DOHH2 (cell line): Measurements from ENCODE around the gene DLEC1.

Experiments used
- H3F3A ChIP-seq: fragments of 200-600 bp; sonication (generic), shearing (Covaris generic); 2 replicates; pipeline ENCODE4 v1.6.0; 2016; ENCODE audit warnings: antibody characterized with exemption, mild to moderate bottlenecking; ENCODE audit not compliant: control insufficient read depth, insufficient read depth
- H3K27ac ChIP-seq: fragments of 200-600 bp; sonication (generic); 2 replicates; pipeline ENCODE4 v1.5.1; 2014; ENCODE audit warnings: low read depth, mild to moderate bottlenecking, low read length, moderate library complexity
- H3K27me3 ChIP-seq: fragments of 200-600 bp; sonication (generic); 2 replicates; pipeline ENCODE4 v1.6.1; 2014; ENCODE audit warnings: mild to moderate bottlenecking, low read length, mixed read lengths; ENCODE audit not compliant: control insufficient read depth
- H3K36me3 ChIP-seq: fragments of 200-600 bp; sonication (generic); 2 replicates; pipeline ENCODE4 v1.6.1; 2014; ENCODE audit warnings: mild to moderate bottlenecking, low read length, moderate library complexity, mixed read lengths; ENCODE audit not compliant: control insufficient read depth
- H3K4me1 ChIP-seq: fragments of 200-600 bp; sonication (generic); 2 replicates; pipeline ENCODE4 v1.6.1; 2014; ENCODE audit warnings: mild to moderate bottlenecking, low read length, mixed read lengths; ENCODE audit not compliant: control insufficient read depth
- H3K4me2 ChIP-seq: fragments of 200-600 bp; sonication (generic); 2 replicates; pipeline ENCODE4 v1.6.0; 2014; ENCODE audit warnings: mild to moderate bottlenecking, low read length, moderate library complexity
- H3K4me3 ChIP-seq: fragments of 200-600 bp; sonication (generic); 2 replicates; pipeline ENCODE4 v1.5.1; 2014; ENCODE audit warnings: mild to moderate bottlenecking, low read length, mixed read lengths
- H3K79me2 ChIP-seq: fragments of 200-600 bp; sonication (generic); 2 replicates; pipeline ENCODE4 v1.6.1; 2014; ENCODE audit warnings: mild to moderate bottlenecking, low read length, mixed read lengths; ENCODE audit not compliant: control insufficient read depth
- H3K9me2 ChIP-seq: fragments of 200-600 bp; sonication (generic); replicated peaks from 2 replicates; pipeline ENCODE4 v1.6.1; 2014; ENCODE audit warnings: mild to moderate bottlenecking, low read length, mixed read lengths; ENCODE audit not compliant: control insufficient read depth
- H3K9me3 ChIP-seq: fragments of 200-600 bp; sonication (generic); 2 replicates; pipeline ENCODE4 v1.6.1; 2014; ENCODE audit warnings: antibody characterized with exemption, low read length, mixed read lengths; ENCODE audit not compliant: control insufficient read depth, insufficient read depth
- H4K20me1 ChIP-seq: fragments of 200-600 bp; sonication (generic); 2 replicates; pipeline ENCODE4 v1.6.0; 2014; ENCODE audit warnings: low read depth, mild to moderate bottlenecking, antibody characterized with exemption, low read length, moderate library complexity; ENCODE audit not compliant: control insufficient read depth, insufficient read depth
- CTCF ChIP-seq: fragments of 200-600 bp; sonication (generic); IDR thresholded peaks from one replicate; pipeline ENCODE4 v1.5.1; 2014; ENCODE audit warnings: antibody characterized with exemption, mild to moderate bottlenecking, low read depth, low read length; ENCODE audit not compliant: poor library complexity, severe bottlenecking
- EZH2phosphoT487 ChIP-seq: fragments of 200-600 bp; sonication (generic); IDR thresholded peaks from 2 replicates; pipeline ENCODE4 v1.6.1; 2017; ENCODE audit warnings: borderline replicate concordance, mild to moderate bottlenecking, antibody characterized with exemption, low read length, moderate library complexity, mixed read lengths

The DLEC1 gene

GRCh38 chr3:38019658-38020341, 19.2 kb upstream of the DLEC1 start:
- Histone ChIP-seq H3K4me1 (peaks cover 10% of the 10 kb centered on the region), H4K20me1 (no peaks in the 10 kb centered on the region), H3K27me3 (no peaks in the 10 kb centered on the region), H3F3A (no peaks in the 10 kb centered on the region), H3K4me2 (no peak overlapping the region), H3K9me3 (no peaks in the 10 kb centered on the region), H3K9me2 (no peaks in the 10 kb centered on the region), H3K36me3 (no peaks in the 10 kb centered on the region), H3K79me2 (no peaks in the 10 kb centered on the region), H3K27ac (no peak overlapping the region), H3K4me3 (no peak overlapping the region)
- TF ChIP-seq CTCF (no peak), EZH2phosphoT487 (no peak)

- no peak overlapping the region for H3K4me2 ChIP-seq
- no peaks in the 10 kb centered on the region for H3K27me3 ChIP-seq
- H3K4me1 ChIP-seq: peaks cover 12% of the 10 kb centered on the region
- no peaks in the 10 kb centered on the region for H3K9me3 ChIP-seq
- no peaks in the 10 kb centered on the region for H3K36me3 ChIP-seq
- no peaks in the 10 kb centered on the region for H3F3A ChIP-seq
- TF ChIP-seq CTCF: no peak
- TF ChIP-seq EZH2phosphoT487: no peak
- H3K4me3 ChIP-seq: no peak overlapping the region
- H4K20me1 ChIP-seq: no peaks in the 10 kb centered on the region
- no peaks in the 10 kb centered on the region for H3K9me2 ChIP-seq
- H3K79me2 ChIP-seq: no peaks in the 10 kb centered on the region
- no peak overlapping the region for H3K27ac ChIP-seq
Observed at GRCh38 chr3:38020342-38020726, 18.7 kb upstream of the DLEC1 start.

- H3K9me2 ChIP-seq: no peaks in the 10 kb centered on the region
- H3K9me3 ChIP-seq: no peaks in the 10 kb centered on the region
- no peak overlapping the region for H3K4me2 ChIP-seq
- H3F3A ChIP-seq: no peaks in the 10 kb centered on the region
- H3K4me1 ChIP-seq: peaks cover 17% of the 10 kb centered on the region
- H4K20me1 ChIP-seq: no peaks in the 10 kb centered on the region
- H3K36me3 ChIP-seq: no peaks in the 10 kb centered on the region
- H3K4me3 ChIP-seq: no peak overlapping the region
- no peak for TF ChIP-seq EZH2phosphoT487
- no peaks in the 10 kb centered on the region for H3K27me3 ChIP-seq
- H3K27ac ChIP-seq: no peak overlapping the region
- H3K79me2 ChIP-seq: no peaks in the 10 kb centered on the region
Observed at GRCh38 chr3:38021196-38021595, 17.8 kb upstream of the DLEC1 start.

GRCh38 chr3:38022301-38022700, 16.7 kb upstream of the DLEC1 start:
- Histone ChIP-seq H3K4me2 (no peak overlapping the region), H3K4me1 (peaks cover 17% of the 10 kb centered on the region), H3K27me3 (0 out of 2 replicates have a peak, but pooled peaks cover 3% of the 10 kb centered on the region), H3K4me3 (no peak overlapping the region), H3K27ac (no peak overlapping the region), H3K9me3 (no peaks in the 10 kb centered on the region), H4K20me1 (no peaks in the 10 kb centered on the region), H3K36me3 (no peaks in the 10 kb centered on the region), H3K79me2 (no peaks in the 10 kb centered on the region), H3F3A (no peaks in the 10 kb centered on the region), H3K9me2 (no peaks in the 10 kb centered on the region)
- TF ChIP-seq EZH2phosphoT487 (no peak), CTCF (no peak)
